Uterine smooth muscle cell (primary cell): ENCODE results near the gene UGP2. TPM values are rescaled to one million over a fixed set of nuclear protein-coding genes. Genes with fewer than 3 reads are reported as not detected.

ENCODE experiments used
- total RNA-seq: library from RNA; depleted of rRNA; stranded (reverse); fragments of >200 nt; gene quantifications from 2 replicates; pipeline ENCODE4 v1.2.3, GENCODE V29; 2014

The UGP2 gene
- 114 and 127 TPM in 2 replicates for total RNA-seq

DNA sequence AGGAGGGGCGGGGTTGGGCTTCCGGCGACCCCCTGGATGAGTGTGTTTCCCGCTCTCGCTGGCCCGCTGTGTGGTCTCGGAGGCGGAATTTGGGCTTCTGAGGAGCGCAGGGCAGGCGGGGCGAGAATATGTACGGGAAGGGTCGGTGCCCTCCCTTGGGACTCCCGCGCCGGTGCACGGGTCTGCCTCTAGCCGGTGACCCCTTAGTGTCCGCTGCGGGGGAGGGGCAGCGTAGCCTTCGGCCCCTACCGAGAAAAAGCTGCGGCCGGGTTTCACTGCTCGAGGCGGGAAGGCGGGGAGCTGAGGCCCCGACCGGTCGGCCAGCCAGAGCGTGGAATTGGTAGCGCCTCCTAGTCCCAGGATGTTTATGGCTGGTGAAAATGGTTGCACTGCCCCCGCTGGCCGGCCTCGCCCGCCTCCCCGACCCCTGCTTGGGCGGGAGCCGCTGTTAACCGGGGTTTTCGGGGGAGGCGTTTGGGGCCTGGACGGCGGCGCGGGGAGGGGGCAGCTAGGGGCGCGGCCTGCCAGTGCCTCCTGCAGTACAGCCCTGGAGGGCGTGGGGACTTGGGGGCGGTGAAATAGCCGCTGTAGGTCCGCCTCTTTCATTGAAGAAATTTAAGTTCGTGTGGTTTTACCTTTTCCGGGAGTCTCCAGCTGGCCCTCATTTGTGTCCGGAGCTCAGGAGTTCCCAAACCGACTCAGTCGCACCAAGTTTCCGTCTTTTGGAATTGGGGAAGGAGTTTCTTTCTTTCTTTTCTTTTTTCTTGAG, at the start of gene UGP2:
Gene UGP2, plus strand, starts transcription at position 643 of the 769 bp plus-strand sequence. CDS start 290 bp downstream, outside the sequence.

Other genes starting within 250 kb of the UGP2 start
- gene VPS54, start 177.5 kb downstream of the UGP2 start, total RNA-seq: 25.7 and 33.4 TPM in 2 replicates